Fibroblast of skin of left biceps (primary cell): ENCODE measurements around the gene TWF2.

ENCODE experiments used
- DNase-seq, 2 experiments: peaks; one replicate each; pipeline ENCODE4 v3.0.0-alpha.2; 2013; ENCODE audit warnings: low read depth in 2 of 2

The TWF2 gene

DNA sequence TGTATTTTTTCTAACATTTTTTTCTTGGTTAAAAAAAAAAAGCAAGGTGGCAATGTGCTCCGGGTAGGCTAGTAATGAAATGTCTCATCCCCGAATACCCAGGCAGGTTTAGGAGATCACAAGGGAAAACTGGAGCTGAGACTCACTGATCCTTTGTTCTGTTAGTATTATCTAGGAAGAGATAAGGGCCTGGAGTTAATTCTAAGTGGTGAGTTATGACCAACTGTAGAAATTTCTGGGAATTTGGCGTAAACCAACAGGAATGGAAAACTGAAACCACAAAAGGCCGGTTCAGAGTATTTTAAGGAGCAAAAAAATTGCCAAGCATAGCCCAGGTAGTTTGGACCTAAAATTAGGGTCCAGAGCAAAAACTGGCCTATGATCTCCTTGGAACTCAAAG lies 19.0 kb upstream of the TWF2 start:
- no peak for DNase-seq

- no peak for DNase-seq
These were observed 17.7 kb upstream of the TWF2 start for GRCh38 chr3:52256622-52257021.

DNA sequence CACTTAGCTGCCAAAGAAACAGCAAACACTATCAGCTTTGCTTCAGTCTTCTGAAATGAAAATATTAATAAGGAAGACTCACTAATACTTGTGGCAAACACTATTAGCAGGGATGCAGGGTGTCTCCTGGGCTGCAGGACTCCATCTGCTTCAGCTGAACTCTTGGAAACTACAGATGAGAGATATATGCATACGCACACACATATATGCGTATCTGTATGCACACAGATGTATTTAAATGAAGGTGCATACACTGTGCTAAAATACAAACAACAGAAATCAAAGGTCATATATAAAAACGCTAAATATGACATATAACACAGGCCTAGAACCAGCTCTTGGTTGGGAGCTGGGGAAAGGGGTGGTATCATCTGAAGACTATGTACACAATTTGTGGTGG lies 17.2 kb upstream of the TWF2 start:
- DNase-seq = no peak

- no peak for DNase-seq
These were observed 15.7 kb upstream of the TWF2 start for GRCh38 chr3:52254608-52255007.

DNA sequence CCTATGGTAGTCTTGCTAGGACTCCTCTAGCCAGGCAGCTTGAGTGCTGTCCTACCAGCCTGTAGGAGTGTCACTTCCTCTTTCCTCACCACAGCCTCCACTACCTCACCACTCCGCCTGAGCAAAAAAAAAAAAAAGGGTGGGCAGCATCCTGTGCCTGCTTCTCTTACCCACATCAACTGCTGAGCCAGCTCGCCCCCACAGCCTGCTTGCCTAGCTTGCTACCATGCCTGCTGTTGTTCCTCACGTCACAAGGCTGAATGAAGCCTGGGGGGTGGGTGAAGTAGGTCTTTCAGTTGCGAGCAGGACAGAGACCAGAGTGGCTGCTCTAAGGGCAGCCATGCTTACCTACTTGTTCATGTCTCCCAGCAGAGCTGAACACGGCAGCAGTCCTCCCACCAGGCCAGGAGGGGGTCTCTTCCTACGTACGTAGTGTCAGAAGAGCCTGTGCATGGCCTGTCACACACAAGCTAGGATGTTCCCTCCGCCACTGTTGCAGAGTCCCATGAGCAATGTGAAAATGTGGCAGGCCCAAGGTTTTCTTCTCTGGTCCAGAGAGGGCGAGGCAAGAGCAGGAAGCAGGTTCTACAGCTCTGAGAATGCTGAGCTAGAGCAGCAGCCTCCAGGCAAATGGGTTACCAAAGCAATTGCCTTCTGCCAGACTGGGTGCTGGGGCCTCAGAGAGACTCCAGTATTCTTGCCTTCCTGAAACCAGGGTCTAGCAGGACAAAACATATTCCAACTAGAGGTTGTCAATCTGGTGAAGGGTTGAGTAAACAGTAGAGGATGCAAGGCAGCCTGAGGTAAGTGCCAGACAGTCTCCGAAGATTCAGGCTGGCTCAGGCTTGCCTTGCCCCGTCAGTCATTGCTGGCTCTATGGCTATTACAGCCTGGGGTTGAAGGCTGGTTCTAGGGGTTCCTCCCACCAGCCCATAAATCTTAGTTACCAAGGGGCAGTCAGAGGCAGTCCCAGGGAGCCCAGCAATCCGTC lies 14.7 kb upstream of the TWF2 start:
- no peak for DNase-seq

GRCh38 chr3:52250122-52250521 lies 11.2 kb upstream of the TWF2 start:
- no peak for DNase-seq

- no peak for DNase-seq
These were observed 10.7 kb upstream of the TWF2 start for GRCh38 chr3:52249683-52250082.

GRCh38 chr3:52248816-52249547 lies 10.0 kb upstream of the TWF2 start:
- DNase-seq = no peak

GRCh38 chr3:52248165-52248541 lies 9.2 kb upstream of the TWF2 start:
- no peak for DNase-seq

- DNase-seq = no peak
These were observed 8.6 kb upstream of the TWF2 start for GRCh38 chr3:52247409-52248164.

DNA sequence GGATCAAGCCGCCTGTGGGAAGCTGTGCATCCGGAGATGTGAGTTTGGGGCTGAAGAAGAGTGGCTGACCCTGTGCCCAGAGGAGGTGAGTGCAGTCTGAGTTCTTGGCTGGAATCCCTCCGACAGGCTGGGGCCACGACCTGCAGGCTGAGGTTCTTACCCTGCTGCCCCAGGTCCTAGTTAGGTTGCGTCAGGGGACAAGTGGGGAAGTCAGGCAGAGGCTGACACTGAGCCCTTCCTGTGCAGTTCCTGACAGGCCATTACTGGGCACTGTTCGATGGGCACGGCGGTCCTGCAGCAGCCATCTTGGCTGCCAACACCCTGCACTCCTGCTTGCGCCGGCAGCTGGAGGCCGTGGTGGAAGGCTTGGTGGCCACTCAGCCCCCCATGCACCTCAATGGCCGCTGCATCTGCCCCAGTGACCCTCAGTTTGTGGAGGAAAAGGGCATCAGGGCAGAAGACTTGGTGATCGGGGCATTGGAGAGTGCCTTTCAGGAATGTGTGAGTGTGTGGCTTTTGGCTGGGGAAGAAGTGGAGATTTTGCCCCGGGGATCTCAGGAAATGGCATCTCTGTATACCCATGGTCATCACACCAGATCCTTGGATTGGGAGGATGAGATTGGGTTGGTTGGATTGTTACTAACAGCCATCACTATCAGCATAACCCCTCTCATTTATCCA lies 7.9 kb upstream of the TWF2 start:
- no peak for DNase-seq

GRCh38 chr3:52246264-52246620 lies 7.3 kb upstream of the TWF2 start:
- DNase-seq = no peak

DNA sequence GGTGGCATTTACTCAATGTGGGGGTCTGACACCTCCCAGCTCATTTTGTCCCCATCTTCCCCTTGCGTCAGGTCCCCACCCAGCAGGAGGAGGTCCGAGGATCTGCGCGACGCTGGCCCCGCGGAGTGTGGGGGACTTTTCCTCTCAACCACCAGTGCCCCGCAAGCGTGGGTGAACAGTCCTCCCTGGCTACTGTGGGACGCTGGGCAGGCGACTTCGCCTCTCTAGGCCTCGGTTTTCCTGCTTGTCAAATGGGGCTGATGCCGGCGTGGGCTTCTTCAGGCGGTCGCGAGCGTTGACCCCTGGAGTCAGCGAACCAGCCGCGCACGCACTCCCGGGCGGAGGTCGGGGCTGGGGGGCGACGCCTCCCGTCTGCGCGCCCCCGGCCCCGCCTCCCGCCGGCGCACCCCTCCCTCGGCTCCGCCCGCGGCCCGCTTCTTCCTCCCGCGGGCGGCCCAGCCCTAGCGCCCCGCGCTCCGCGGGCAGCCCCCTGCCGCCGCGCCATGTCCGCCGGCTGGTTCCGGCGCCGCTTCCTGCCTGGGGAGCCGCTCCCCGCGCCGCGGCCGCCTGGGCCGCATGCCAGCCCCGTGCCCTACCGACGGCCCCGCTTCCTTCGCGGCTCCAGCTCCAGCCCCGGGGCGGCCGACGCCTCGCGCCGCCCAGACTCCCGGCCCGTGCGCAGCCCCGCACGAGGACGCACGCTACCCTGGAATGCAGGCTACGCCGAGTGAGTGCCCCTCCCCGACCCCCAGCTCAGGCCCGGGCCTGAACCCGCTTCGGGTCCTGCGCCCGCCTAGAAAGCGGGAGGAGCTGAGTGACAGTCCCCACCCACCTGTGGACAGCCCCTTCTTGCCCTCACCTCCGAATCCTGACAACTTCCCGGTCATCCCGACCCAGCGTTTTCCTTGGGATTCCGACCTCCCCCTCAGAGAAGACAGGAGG lies 6.6 kb upstream of the TWF2 start, which contains the start of gene PPM1M:
PPM1M (plus strand) TSS at position 438 of the 942 bp plus-strand sequence; CDS start at position 504, 66 bp downstream.
- no peak for DNase-seq

- DNase-seq = no peak
These were observed 5.1 kb upstream of the TWF2 start for GRCh38 chr3:52243791-52244628.

DNA sequence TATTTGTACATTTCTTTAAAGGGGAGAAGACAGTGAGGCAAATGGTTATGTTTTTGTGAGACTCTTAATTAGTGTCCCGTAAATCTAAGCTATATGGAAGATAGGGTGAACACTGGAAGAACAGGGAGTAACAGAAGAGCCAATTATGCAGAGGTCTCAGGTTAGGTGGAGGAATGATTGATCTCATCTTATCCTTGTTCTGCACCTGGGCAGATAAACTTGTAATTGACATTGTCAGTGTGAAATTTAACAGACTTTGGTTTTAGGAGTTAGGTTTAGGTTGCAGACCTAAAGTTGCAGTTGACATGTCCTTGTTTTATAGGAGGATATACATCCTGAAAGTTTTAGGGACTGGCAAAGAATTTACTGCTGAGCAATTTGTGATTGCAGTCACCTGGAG lies 3.1 kb upstream of the TWF2 start:
- DNase-seq = no peak

DNA sequence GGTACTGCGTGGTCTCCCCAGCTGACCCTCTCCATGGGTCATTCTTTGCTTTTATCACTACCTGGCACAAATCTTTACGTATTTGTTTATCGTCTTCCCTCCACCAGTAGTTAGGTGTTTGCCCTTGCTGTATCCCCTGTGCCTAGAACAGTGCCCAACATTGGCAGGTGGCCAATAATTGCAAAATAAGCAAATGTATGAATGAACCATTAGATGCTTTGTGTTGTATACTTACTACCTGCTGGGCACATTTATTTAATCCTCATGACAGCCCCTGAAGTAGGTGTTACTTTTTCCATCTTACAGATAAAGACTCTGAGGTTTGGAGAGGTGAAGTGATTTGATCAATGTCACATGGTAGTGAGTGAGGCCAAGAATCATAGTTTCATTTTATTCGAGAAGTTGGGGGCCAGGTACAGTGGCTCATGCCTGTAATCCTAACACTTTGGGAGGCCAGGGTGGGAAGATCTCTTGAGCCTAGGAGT lies 2.0 kb upstream of the TWF2 start:
- no peak for DNase-seq

- DNase-seq = peak; percentile 76
These were observed 1.3 kb upstream of the TWF2 start for GRCh38 chr3:52240059-52240885.

GRCh38 chr3:52238193-52238760 lies 681 bp downstream of the TWF2 start:
- no peak for DNase-seq
